ELF-1 (cell line): Measurements from ENCODE around the gene VAPA.

ENCODE experiments used
- DNase-seq: peaks from one replicate; pipeline ENCODE4 v3.0.0-alpha.2; 2016; ENCODE audit warnings: low read depth, low spot score

Gene VAPA

GRCh38 chr18:9913526-9914333 lies at the start of gene VAPA:
TSS of gene VAPA (plus strand) at chr18:9914016. CDS start at chr18:9914257, 241 bp downstream.
- peak; percentile 98 for DNase-seq

GRCh38 chr18:9865764-9866490 lies 47.9 kb upstream of the VAPA start:
- no peak for DNase-seq

GRCh38 chr18:9866627-9867026 lies 47.2 kb upstream of the VAPA start:
- DNase-seq, result no peak

GRCh38 chr18:9867071-9867594 lies 46.7 kb upstream of the VAPA start:
- DNase-seq, result no peak

GRCh38 chr18:9868857-9869714 lies 44.7 kb upstream of the VAPA start:
- DNase-seq, result peak; percentile 72

GRCh38 chr18:9869715-9870430 lies 43.9 kb upstream of the VAPA start:
- DNase-seq, result peak; percentile 60

- DNase-seq, result peak; percentile 57
Observed at GRCh38 chr18:9870431-9871008, 43.3 kb upstream of the VAPA start.

GRCh38 chr18:9871244-9871746 lies 42.5 kb upstream of the VAPA start:
- DNase-seq, result no peak

- DNase-seq, result no peak
Observed at GRCh38 chr18:9872823-9873222, 41.0 kb upstream of the VAPA start.

GRCh38 chr18:9874728-9875127 lies 39.1 kb upstream of the VAPA start:
- DNase-seq, result no peak

- DNase-seq, result no peak
Observed at GRCh38 chr18:9876212-9876866, 37.5 kb upstream of the VAPA start.

GRCh38 chr18:9876867-9877654 lies 36.8 kb upstream of the VAPA start:
- peak; percentile 83 for DNase-seq

GRCh38 chr18:9877655-9878014 lies 36.2 kb upstream of the VAPA start:
- no peak for DNase-seq

- no peak for DNase-seq
Observed at GRCh38 chr18:9878095-9878494, 35.7 kb upstream of the VAPA start.

- DNase-seq, result no peak
Observed at GRCh38 chr18:9878783-9879242, 35.0 kb upstream of the VAPA start.

GRCh38 chr18:9884090-9884489 lies 29.7 kb upstream of the VAPA start:
- DNase-seq, result no peak

GRCh38 chr18:9884532-9885140 lies 29.2 kb upstream of the VAPA start:
- no peak for DNase-seq

GRCh38 chr18:9885170-9886004 lies 28.4 kb upstream of the VAPA start, which contains the start of gene TXNDC2:
TSS of gene TXNDC2 (plus strand) at chr18:9885973. CDS start at chr18:9886681, 708 bp downstream.
- no peak for DNase-seq
